ENCODE results near the gene HIBCH.

- TF ChIP-seq SIN3A (IDR thresholded peaks at IDR 0.05; ENCODE audit: borderline replicate concordance, low read depth, low read length) (no peak), MXI1 (IDR thresholded peaks at IDR 0.05; ENCODE audit: low read depth, low read length) (no peak), CTCF (IDR thresholded peaks at IDR 0.05) (no peak), FOXJ3 (CRISPR knock-in tag; IDR thresholded peaks at IDR 0.05) (no peak), TAF1 (IDR thresholded peaks at IDR 0.05; ENCODE audit: borderline replicate concordance, low read depth, low read length) (no peak)
Measured at GRCh38 chr2:190217616-190218015, 102.0 kb downstream of the HIBCH start.

All from SK-N-SH (cell line).